Epithelial cell of esophagus (primary cell): Measurements from ENCODE around the gene MMP15.
A peak's percentile ranks its signal among the peaks of the same experiment; 100 is the strongest.

Experiments
- DNase-seq: peaks from one replicate; pipeline ENCODE4 v3.0.0; 2010; ENCODE audit warnings: low read depth
- H3K4me3 ChIP-seq: 2 replicates; pipeline ENCODE4 v1.5.1; 2011; ENCODE audit warnings: mild to moderate bottlenecking, low read length, control low read depth
- CTCF ChIP-seq: IDR thresholded peaks from 2 replicates; pipeline ENCODE4 v1.5.1; 2011; ENCODE audit warnings: low read depth, mild to moderate bottlenecking, low read length, control low read depth, inconsistent platforms; ENCODE audit not compliant: insufficient read depth; ENCODE audit errors: missing control alignments

The MMP15 gene

GRCh38 chr16:57984443-57985203 lies 40.9 kb upstream of the MMP15 start:
- no peak for TF ChIP-seq CTCF
- DNase-seq: peak; percentile 95
- H3K4me3 ChIP-seq: peak overlapping the region; percentile 75

GRCh38 chr16:57985204-57986181 lies 40.1 kb upstream of the MMP15 start:
- DNase-seq: peak; percentile 19
- no peak for TF ChIP-seq CTCF
- H3K4me3 ChIP-seq: peak overlapping the region; percentile 75

- no peak for TF ChIP-seq CTCF
- no peak for DNase-seq
- H3K4me3 ChIP-seq: peak overlapping the region; percentile 75
Observed at GRCh38 chr16:57986196-57986595, 39.4 kb upstream of the MMP15 start.

GRCh38 chr16:57987441-57988177 lies 37.9 kb upstream of the MMP15 start:
- no peak overlapping the region for H3K4me3 ChIP-seq
- DNase-seq: no peak
- no peak for TF ChIP-seq CTCF

- TF ChIP-seq CTCF: no peak
- peak; percentile 92 for DNase-seq
Observed at GRCh38 chr16:57988929-57989328, 36.6 kb upstream of the MMP15 start.

GRCh38 chr16:57991551-57992059 lies 33.9 kb upstream of the MMP15 start:
- no peak overlapping the region for H3K4me3 ChIP-seq
- no peak for DNase-seq
- TF ChIP-seq CTCF: no peak

More at GRCh38 chr16:57988929-57989328, 36.6 kb upstream of the MMP15 start:
- no peak overlapping the region for H3K4me3 ChIP-seq
